PFSK-1 (cell line): ENCODE measurements around the gene ADM2.

Experiments used
- FOXP2 ChIP-seq: optimal IDR thresholded peaks from 2 replicates; pipeline ENCODE3; 2011; ENCODE audit warnings: borderline replicate concordance, control low read depth, inconsistent platforms; ENCODE audit not compliant: insufficient read depth; ENCODE audit errors: extremely low read length, extremely low read depth
- POLR2AphosphoS5 ChIP-seq: IDR thresholded peaks from 2 replicates; pipeline ENCODE4 v1.6.1; 2012; ENCODE audit warnings: low read depth, mild to moderate bottlenecking, control low read depth, low read length, moderate library complexity
- SIN3A ChIP-seq: IDR thresholded peaks from 2 replicates; pipeline ENCODE4 v1.6.1; 2012; ENCODE audit warnings: mild to moderate bottlenecking, low read length, moderate library complexity, borderline replicate concordance; ENCODE audit not compliant: insufficient read depth
- TAF1 ChIP-seq: IDR thresholded peaks from 2 replicates; pipeline ENCODE4 v1.6.1; 2012; ENCODE audit warnings: low read length, control low read depth, borderline replicate concordance; ENCODE audit not compliant: insufficient read depth
- TF ChIP-seq, protein P1 (sequence below), 2 experiments: IDR thresholded peaks; 2 replicates each; pipeline versions ENCODE4 v1.6.1 to v1.8.0; 2011 to 2012; ENCODE audit warnings: low read depth in 2 of 2, low read length in 2 of 2, control low read depth in 1 of 2, inconsistent platforms in 1 of 2, mild to moderate bottlenecking in 1 of 2, moderate library complexity in 1 of 2; ENCODE audit not compliant: insufficient read depth in 1 of 2

ADM2 gene

DNA sequence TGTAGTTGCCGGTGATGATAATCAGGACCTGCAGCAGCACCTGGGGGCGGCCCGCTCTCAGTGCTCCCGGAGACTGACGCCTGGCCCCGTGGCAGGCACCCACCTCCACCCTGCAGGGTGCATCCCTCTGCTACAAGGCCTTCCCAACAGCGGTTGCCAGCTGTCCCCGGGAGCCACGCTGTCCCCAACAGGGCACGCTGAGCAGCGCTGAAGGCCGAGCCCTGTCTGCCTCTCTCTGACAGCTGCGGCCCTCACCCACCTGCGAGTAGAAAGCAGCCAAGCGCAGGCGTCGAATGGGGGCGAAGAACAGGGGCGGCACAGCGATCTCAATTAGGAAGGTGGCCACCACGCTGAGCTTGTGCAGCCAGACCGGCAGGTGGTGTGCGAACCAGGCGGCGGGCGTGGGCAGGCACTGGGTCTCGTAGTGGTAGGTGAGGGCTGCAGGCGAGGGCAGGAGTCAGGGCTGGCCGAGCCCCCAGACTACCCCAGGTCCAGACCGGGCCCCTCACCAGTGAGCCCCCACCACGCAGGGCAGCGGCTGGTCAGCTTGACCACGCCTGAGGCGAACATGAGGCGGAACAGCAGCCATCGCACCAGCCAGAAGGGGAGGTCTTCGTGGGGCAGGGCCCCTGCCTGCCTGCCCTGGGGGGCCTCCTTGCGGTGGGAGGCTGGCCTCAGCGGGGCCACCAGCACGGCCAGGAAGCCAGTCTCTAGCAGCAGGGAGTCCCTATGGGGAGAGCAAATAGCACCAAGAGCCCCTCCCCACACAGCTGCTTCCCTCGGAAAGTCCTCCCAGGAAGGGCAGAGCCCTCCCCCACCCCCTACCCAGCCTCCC lies 24.6 kb downstream of the ADM2 start:
- TF ChIP-seq POLR2AphosphoS5 (no peak), SIN3A (no peak), FOXP2 (no peak), TAF1 (no peak)
- TF ChIP-seq, protein P1, sequence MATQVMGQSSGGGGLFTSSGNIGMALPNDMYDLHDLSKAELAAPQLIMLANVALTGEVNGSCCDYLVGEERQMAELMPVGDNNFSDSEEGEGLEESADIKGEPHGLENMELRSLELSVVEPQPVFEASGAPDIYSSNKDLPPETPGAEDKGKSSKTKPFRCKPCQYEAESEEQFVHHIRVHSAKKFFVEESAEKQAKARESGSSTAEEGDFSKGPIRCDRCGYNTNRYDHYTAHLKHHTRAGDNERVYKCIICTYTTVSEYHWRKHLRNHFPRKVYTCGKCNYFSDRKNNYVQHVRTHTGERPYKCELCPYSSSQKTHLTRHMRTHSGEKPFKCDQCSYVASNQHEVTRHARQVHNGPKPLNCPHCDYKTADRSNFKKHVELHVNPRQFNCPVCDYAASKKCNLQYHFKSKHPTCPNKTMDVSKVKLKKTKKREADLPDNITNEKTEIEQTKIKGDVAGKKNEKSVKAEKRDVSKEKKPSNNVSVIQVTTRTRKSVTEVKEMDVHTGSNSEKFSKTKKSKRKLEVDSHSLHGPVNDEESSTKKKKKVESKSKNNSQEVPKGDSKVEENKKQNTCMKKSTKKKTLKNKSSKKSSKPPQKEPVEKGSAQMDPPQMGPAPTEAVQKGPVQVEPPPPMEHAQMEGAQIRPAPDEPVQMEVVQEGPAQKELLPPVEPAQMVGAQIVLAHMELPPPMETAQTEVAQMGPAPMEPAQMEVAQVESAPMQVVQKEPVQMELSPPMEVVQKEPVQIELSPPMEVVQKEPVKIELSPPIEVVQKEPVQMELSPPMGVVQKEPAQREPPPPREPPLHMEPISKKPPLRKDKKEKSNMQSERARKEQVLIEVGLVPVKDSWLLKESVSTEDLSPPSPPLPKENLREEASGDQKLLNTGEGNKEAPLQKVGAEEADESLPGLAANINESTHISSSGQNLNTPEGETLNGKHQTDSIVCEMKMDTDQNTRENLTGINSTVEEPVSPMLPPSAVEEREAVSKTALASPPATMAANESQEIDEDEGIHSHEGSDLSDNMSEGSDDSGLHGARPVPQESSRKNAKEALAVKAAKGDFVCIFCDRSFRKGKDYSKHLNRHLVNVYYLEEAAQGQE (IDR thresholded peaks at IDR 0.05; ENCODE audit: insufficient read depth in 1 of 2, low read depth in 2 of 2, low read length in 2 of 2): no peak

DNA sequence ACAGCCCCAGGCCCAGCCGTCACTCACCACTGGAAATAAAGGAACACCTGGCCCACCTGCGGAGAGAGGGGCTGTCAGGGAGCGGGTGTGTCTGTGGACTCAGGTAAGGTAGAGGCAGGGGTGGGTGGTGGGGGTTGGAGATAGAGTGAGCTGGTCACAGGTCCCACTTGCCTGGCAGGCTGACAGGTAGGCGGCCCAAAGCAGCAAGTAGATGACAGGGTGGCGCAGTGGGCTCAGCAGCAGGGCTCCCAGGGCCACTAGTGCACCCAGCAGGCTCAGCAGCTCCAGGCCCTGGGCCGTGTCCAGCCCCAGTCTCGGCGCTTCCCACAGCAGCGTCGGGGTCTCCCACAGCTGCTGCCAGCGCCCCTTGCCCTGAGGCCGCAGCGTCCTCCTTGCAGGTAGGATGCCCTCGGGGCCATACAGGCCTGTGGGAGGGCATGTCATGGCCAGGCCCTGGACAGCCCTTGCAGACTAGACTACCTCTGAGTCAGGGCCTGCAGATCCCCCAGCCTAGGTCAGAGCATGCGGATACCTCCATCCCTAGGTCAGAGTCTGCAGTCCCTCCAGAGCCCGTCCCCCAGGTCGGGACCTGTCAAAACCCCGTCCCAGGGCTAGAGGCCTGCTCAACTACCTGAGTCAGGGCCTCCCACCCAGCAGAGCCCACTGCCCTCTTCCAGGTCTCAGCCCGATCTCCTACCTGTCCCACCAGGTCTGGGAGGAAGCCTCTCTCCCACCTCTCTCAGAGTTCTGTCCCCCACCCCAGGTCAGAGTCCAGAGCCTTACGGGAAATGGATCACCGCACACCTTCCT lies 25.5 kb downstream of the ADM2 start:
- TF ChIP-seq TAF1 (no peak), SIN3A (no peak), FOXP2 (no peak), POLR2AphosphoS5 (no peak)
- TF ChIP-seq, protein P1 (IDR thresholded peaks at IDR 0.05; ENCODE audit: insufficient read depth in 1 of 2, low read depth in 2 of 2, low read length in 2 of 2): no peak

- no peak for TF ChIP-seq TAF1
- no peak for TF ChIP-seq POLR2AphosphoS5
- TF ChIP-seq, protein P1 (IDR thresholded peaks at IDR 0.05; ENCODE audit: insufficient read depth in 1 of 2, low read depth in 2 of 2, low read length in 2 of 2): no peak
- no peak for TF ChIP-seq SIN3A
- TF ChIP-seq FOXP2: no peak
Measured at GRCh38 chr22:50507421-50507990, 26.2 kb downstream of the ADM2 start, which contains the start of gene LMF2. TSS of gene LMF2 (minus strand) at chr22:50507702. CDS start at chr22:50507675, 27 bp downstream.

DNA sequence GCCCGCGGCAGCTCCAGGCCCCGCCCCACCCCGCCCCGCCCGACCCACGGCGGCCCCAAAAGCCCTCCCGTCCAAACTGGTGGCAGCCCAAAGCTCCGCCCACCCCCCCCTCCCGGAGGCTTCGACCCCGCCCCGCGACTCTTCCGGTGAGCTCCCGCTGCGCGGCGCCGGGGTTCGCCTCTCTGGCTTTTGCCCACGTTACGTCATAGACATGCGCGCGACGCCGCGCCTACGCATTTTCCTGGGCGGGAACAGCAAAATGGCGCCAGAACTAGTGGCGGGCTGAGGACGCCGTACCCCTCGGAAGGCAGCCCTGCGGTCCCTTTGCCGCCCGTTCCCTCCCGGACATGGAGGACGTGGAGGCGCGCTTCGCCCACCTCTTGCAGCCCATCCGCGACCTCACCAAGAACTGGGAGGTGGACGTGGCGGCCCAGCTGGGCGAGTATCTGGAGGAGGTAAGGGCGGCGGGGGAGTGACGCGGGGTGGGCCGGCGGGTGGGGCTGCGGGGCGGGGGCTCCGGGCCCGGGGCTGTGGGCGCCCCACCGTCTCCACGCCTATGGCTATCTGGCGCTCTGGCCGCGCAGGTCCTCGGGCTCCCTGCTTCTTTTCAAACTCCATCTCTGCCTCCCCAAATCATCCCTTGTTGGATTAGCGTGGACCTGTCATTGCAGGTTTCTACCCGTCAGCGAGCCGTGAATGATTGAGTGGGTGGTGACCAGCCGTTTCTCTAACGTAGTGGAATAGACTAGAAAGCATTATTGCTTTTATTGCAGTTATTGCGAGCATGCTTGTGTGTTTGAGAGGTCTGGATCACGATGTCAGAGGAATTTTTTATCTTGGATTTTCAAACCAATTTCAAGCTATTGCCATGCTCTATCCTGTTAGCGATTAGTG lies 26.9 kb downstream of the ADM2 start, which contains the start of gene NCAPH2:
TSS of gene NCAPH2 (plus strand) at position 234 of the 894 bp plus-strand sequence. CDS start at position 348, 114 bp downstream.
- TF ChIP-seq, protein P1 (IDR thresholded peaks at IDR 0.05; ENCODE audit: insufficient read depth in 1 of 2, low read depth in 2 of 2, low read length in 2 of 2): peak in 1 of 2 experiments; percentile 49; a peak in 1 of 4 replicates
- TF ChIP-seq POLR2AphosphoS5 (peak; percentile 57), TAF1 (peak; percentile 86; the same call in 1 of the 2 replicates), SIN3A (peak; percentile 27; the same call in 1 of the 2 replicates), FOXP2 (peak; percentile 90)
